ENCODE data around the gene CALHM1.
"Not testable (repeated sequence)": the region's sequence is repeated elsewhere in the genome, so short reads cannot be mapped to it uniquely, and the experiment has no call there.

CALHM1 gene

GRCh38 chr10:103458720-103459119, at the start of gene CALHM1:
Gene CALHM1 (minus strand): TSS chr10:103458900. CDS start chr10:103458751, 149 bp downstream.
- no peak for DNase-seq

GRCh38 chr10:103507235-103508191, 48.8 kb upstream of the CALHM1 start:
- DNase-seq: no peak

GRCh38 chr10:103506061-103506460, 47.4 kb upstream of the CALHM1 start:
- no peak for DNase-seq

GRCh38 chr10:103504181-103504783, 45.6 kb upstream of the CALHM1 start:
- DNase-seq: no peak

GRCh38 chr10:103503777-103504176, 45.1 kb upstream of the CALHM1 start:
- DNase-seq: not testable (repeated sequence)

GRCh38 chr10:103502849-103503660, 44.4 kb upstream of the CALHM1 start:
- peak; percentile 67 for DNase-seq

GRCh38 chr10:103501186-103501585, 42.5 kb upstream of the CALHM1 start:
- no peak for DNase-seq

- DNase-seq: no peak
Observed at GRCh38 chr10:103500481-103500880, 41.8 kb upstream of the CALHM1 start.

- no peak for DNase-seq
Observed at GRCh38 chr10:103499881-103500280, 41.2 kb upstream of the CALHM1 start.

- DNase-seq: no peak
Observed at GRCh38 chr10:103498936-103499638, 40.4 kb upstream of the CALHM1 start.

- DNase-seq: no peak
Observed at GRCh38 chr10:103497161-103497915, 38.6 kb upstream of the CALHM1 start.

GRCh38 chr10:103495321-103495720, 36.6 kb upstream of the CALHM1 start:
- no peak for DNase-seq

GRCh38 chr10:103493916-103494877, 35.5 kb upstream of the CALHM1 start:
- peak; percentile 64 for DNase-seq

GRCh38 chr10:103493362-103493915, 34.7 kb upstream of the CALHM1 start, which contains the start of gene NEURL1:
Gene NEURL1 (plus strand): TSS chr10:103493705. CDS start chr10:103494388, 683 bp downstream.
- peak; percentile 79 for DNase-seq

GRCh38 chr10:103492655-103493261, 34.1 kb upstream of the CALHM1 start:
- peak; percentile 23 for DNase-seq

GRCh38 chr10:103491729-103492364, 33.1 kb upstream of the CALHM1 start:
- peak; percentile 62 for DNase-seq

- DNase-seq: no peak
Observed at GRCh38 chr10:103490986-103491314, 32.2 kb upstream of the CALHM1 start.

- no peak for DNase-seq
Observed at GRCh38 chr10:103487410-103487708, 28.7 kb upstream of the CALHM1 start.

- not testable (repeated sequence) for DNase-seq
Observed at GRCh38 chr10:103486635-103487409, 28.1 kb upstream of the CALHM1 start.
